Astrocyte (in vitro differentiated cells and primary cell): Measurements from ENCODE around the gene SRCAP. TPM values are rescaled to one million over a fixed set of nuclear protein-coding genes. Genes with fewer than 3 reads are reported as not detected.
A peak's percentile ranks its signal among the peaks of the same experiment; 100 is the strongest.

Experiments
- DNase-seq: peaks from one replicate; pipeline ENCODE4 v3.0.0-alpha.2; 2010; ENCODE audit warnings: low read depth
- FAIRE-seq: peaks from 2 replicates; lab custom pipeline; 2011; peaks lifted over from hg19 to GRCh38; lab: Jason Lieb, UNC
- H2AFZ ChIP-seq: 2 replicates; pipeline ENCODE4 v1.6.0; 2012; ENCODE audit warnings: low read depth, low read length, inconsistent platforms
- H3K27ac ChIP-seq: 2 replicates; pipeline ENCODE4 v1.5.1; 2011; ENCODE audit warnings: low read depth, low read length, inconsistent platforms
- H3K27me3 ChIP-seq: 2 replicates; pipeline ENCODE4 v1.6.0; 2011; ENCODE audit warnings: low read length, inconsistent platforms; ENCODE audit not compliant: insufficient read depth
- H3K36me3 ChIP-seq: 2 replicates; pipeline ENCODE4 v1.5.1; 2011; ENCODE audit warnings: low read length, inconsistent platforms; ENCODE audit not compliant: insufficient read depth
- H3K4me1 ChIP-seq: 2 replicates; pipeline ENCODE4 v1.5.1; 2011; ENCODE audit warnings: low read length, inconsistent platforms; ENCODE audit not compliant: insufficient read depth
- H3K4me2 ChIP-seq: 2 replicates; pipeline ENCODE4 v1.6.0; 2012; ENCODE audit warnings: low read length, inconsistent platforms
- H3K4me3 ChIP-seq: 2 replicates; pipeline ENCODE4 v1.5.1; 2011; ENCODE audit warnings: low read depth, mild to moderate bottlenecking, low read length, inconsistent platforms; ENCODE audit not compliant: insufficient read depth
- H3K79me2 ChIP-seq: 2 replicates; pipeline ENCODE4 v1.6.0; 2012; ENCODE audit warnings: mild to moderate bottlenecking, low read length, inconsistent platforms; ENCODE audit not compliant: insufficient read depth
- H3K9ac ChIP-seq: 2 replicates; pipeline ENCODE4 v1.6.0; 2012; ENCODE audit warnings: mild to moderate bottlenecking, low read length, inconsistent platforms
- H3K9me3 ChIP-seq: 2 replicates; pipeline ENCODE4 v1.5.1; 2012; ENCODE audit warnings: low read depth, mild to moderate bottlenecking, low read length, inconsistent platforms; ENCODE audit not compliant: insufficient read depth
- H4K20me1 ChIP-seq: 2 replicates; pipeline ENCODE4 v1.6.0; 2012; ENCODE audit warnings: low read length, inconsistent platforms; ENCODE audit not compliant: insufficient read depth
- H3K27ac Mint-ChIP-seq: one replicate; pipeline ENCODE4 v1.8.0; 2021; ENCODE audit warnings: mild to moderate bottlenecking, mixed read lengths; ENCODE audit not compliant: unreplicated experiment
- H3K27me3 Mint-ChIP-seq: one replicate; pipeline ENCODE4 v1.8.0; 2021; ENCODE audit warnings: low read depth, mixed read lengths; ENCODE audit not compliant: unreplicated experiment
- H3K36me3 Mint-ChIP-seq: one replicate; pipeline ENCODE4 v1.8.0; 2021; ENCODE audit warnings: low read depth, mixed read lengths; ENCODE audit not compliant: unreplicated experiment
- H3K4me1 Mint-ChIP-seq: one replicate; pipeline ENCODE4 v1.8.0; 2021; ENCODE audit warnings: low read depth, mixed read lengths; ENCODE audit not compliant: unreplicated experiment
- H3K4me3 Mint-ChIP-seq: one replicate; pipeline ENCODE4 v1.8.0; 2021; ENCODE audit warnings: mild to moderate bottlenecking, moderate library complexity, mixed read lengths; ENCODE audit not compliant: unreplicated experiment
- H3K9me3 Mint-ChIP-seq: one replicate; pipeline ENCODE4 v1.8.0; 2021; ENCODE audit warnings: mild to moderate bottlenecking, mixed read lengths; ENCODE audit not compliant: unreplicated experiment
- CTCF ChIP-seq: IDR thresholded peaks from 2 replicates; pipeline ENCODE4 v1.5.1; 2011; ENCODE audit warnings: low read depth, mild to moderate bottlenecking, inconsistent platforms, low read length, moderate library complexity; ENCODE audit not compliant: insufficient read depth
- EZH2 ChIP-seq: IDR thresholded peaks from 2 replicates; pipeline ENCODE4 v1.6.1; 2012; ENCODE audit warnings: mild to moderate bottlenecking, low read length, inconsistent platforms; ENCODE audit not compliant: insufficient read depth
- total RNA-seq: library from RNA; stranded (reverse); gene quantifications from 2 replicates; pipeline ENCODE4 v1.2.1, GENCODE V29; 2021

The SRCAP gene
- total RNA-seq, 1 donor from 2014 or later = 50.4 TPM

- H3K79me2 ChIP-seq = no peaks in the 10 kb centered on the region
- H3K4me2 ChIP-seq = no peak overlapping the region
- H3K27ac Mint-ChIP-seq = no peak overlapping the region
- H3K9me3 Mint-ChIP-seq = no peaks in the 10 kb centered on the region
- FAIRE-seq (no peak), DNase-seq (no peak)
- H3K4me1 ChIP-seq = no peaks in the 10 kb centered on the region
- no peak for TF ChIP-seq EZH2
- no peak for TF ChIP-seq CTCF
- no peaks in the 10 kb centered on the region for H3K4me1 Mint-ChIP-seq
- peaks cover 28% of the 10 kb centered on the region for H3K27me3 Mint-ChIP-seq
- peaks cover 11% of the 10 kb centered on the region for H3K36me3 Mint-ChIP-seq
- H3K9ac ChIP-seq = no peak overlapping the region
- no peak overlapping the region for H3K4me3 Mint-ChIP-seq
- no peaks in the 10 kb centered on the region for H3K27me3 ChIP-seq
- H3K4me3 ChIP-seq = no peak overlapping the region
- no peaks in the 10 kb centered on the region for H3K9me3 ChIP-seq
- peaks cover 5% of the 10 kb centered on the region for H4K20me1 ChIP-seq
- H3K27ac ChIP-seq = no peak overlapping the region
- no peak overlapping the region for H2AFZ ChIP-seq
- no peaks in the 10 kb centered on the region for H3K36me3 ChIP-seq
These were observed 23.8 kb upstream of the SRCAP start for GRCh38 chr16:30675143-30675542.

- peaks cover 48% of the 10 kb centered on the region for H3K27me3 Mint-ChIP-seq
- FAIRE-seq = no peak
- no peak overlapping the region for H3K27ac ChIP-seq
These were observed 20.9 kb upstream of the SRCAP start for GRCh38 chr16:30677931-30678585.

More at GRCh38 chr16:30677931-30678585, 20.9 kb upstream of the SRCAP start:
- Histone ChIP-seq H3K4me3 (no peak overlapping the region), H3K79me2 (no peaks in the 10 kb centered on the region), H2AFZ (no peak overlapping the region), H3K9ac (no peak overlapping the region), H3K36me3 (no peaks in the 10 kb centered on the region), H3K27me3 (no peaks in the 10 kb centered on the region), H3K4me2 (no peak overlapping the region), H4K20me1 (no peaks in the 10 kb centered on the region), H3K4me1 (no peaks in the 10 kb centered on the region), H3K9me3 (no peaks in the 10 kb centered on the region)
- Mint-ChIP-seq H3K27ac (peak overlapping the region; percentile 24), H3K9me3 (peaks cover 2% of the 10 kb centered on the region), H3K36me3 (peaks cover 2% of the 10 kb centered on the region), H3K4me1 (no peaks in the 10 kb centered on the region), H3K4me3 (no peak overlapping the region)
- TF ChIP-seq CTCF = no peak
- no peak for DNase-seq
